PC-9 (cell line): ENCODE measurements around the gene JADE2.

Experiments used
- CTCF ChIP-seq: fragments of 200-600 bp; sonication (generic); conservative IDR thresholded peaks from 2 replicates; pipeline ENCODE4 v1.6.1; 2017; ENCODE audit warnings: mixed run types, antibody characterized with exemption, mild to moderate bottlenecking, moderate library complexity
- EZH2 ChIP-seq: fragments of 200-600 bp; sonication (generic); IDR thresholded peaks from 2 replicates; pipeline ENCODE4 v1.8.0; 2017; ENCODE audit warnings: antibody characterized with exemption, low read depth

DNA sequence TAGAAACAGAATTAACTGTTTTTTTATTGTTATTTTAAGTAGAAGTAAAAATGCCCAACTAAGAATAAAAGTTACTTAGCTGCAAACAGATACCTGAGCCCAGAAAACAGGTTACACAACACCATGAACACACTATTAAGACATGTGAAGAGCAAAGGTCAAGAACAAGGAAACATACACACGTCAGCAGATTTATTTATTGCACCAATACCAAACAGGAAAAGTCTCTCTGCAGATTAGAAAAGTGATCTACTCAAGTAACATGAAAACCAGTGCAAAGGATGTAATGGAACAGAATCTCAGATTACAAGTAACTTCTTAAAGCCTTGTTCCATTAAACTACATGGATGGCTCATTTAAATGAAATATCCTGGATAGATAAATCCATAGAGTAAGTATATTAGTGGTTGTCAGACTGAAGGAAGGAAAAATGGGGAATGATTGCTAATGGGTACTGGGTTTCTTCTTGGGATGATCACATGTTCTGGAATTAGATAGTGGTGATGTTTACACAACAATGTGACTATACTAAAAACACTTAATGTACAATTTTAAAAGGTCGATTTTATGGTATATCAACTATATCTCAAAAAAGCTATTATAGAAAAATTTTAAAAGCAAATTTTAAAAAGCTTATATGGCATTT lies 101.0 kb downstream of the JADE2 start:
- TF ChIP-seq CTCF (no peak), EZH2 (no peak)
